K562 (cell line): Measurements from ENCODE around the gene CDX1. TPM values are rescaled to one million over a fixed set of nuclear protein-coding genes. Genes with fewer than 3 reads are reported as not detected.

Experiments used
- ATAC-seq: fragments of 200-7000 bp; cut with Tn5 transposase; 3 replicates; pipeline ENCODE4 v1.9.1; 2020; ENCODE audit warnings: moderate library complexity
- BruUV-seq: library from RNA; stranded (reverse); fragments of 400-500 nt; replicated peaks from 2 replicates; lab custom pipeline; 2021; lab: Mats Ljungman, UMichigan
- CTCF ChIA-PET: fragments of 300-600 bp; formaldehyde crosslinking; extraction: SDS; loops from one replicate; lab custom pipeline; 2021; ENCODE audit warnings: low intra/inter-chr PET ratio; lab: Yijun Ruan, JAX
- POLR2A ChIA-PET: fragments of 300-600, 350-650 bp; sonication (Branson Sonifier 250); formaldehyde crosslinking; extraction: SDS; loops from one replicate; lab custom pipeline; 2021; ENCODE audit warnings: antibody characterized with exemption, inconsistent platforms; lab: Yijun Ruan, JAX
- DNase-seq, 4 experiments: peaks; one replicate each; pipeline versions ENCODE4 v3.0.0 to v3.0.0-alpha.2; 2011 to 2018; ENCODE audit warnings: low spot score in 3 of 4, mixed read lengths in 3 of 4; ENCODE audit errors: extremely low read depth in 1 of 4
- FAIRE-seq: peaks from 2 replicates; lab custom pipeline; 2011; peaks lifted over from hg19 to GRCh38; lab: Jason Lieb, UNC
- H2AFZ ChIP-seq: 2 replicates; pipeline ENCODE4 v1.6.0; 2011; ENCODE audit warnings: low read depth, low read length, control low read depth, inconsistent platforms
- H3K27ac ChIP-seq: fragments of 200-600 bp; 3 replicates; pipeline ENCODE4 v1.8.0; 2011; ENCODE audit warnings: low read depth, mild to moderate bottlenecking, control low read depth, inconsistent platforms, low read length, moderate library complexity, mixed read lengths; ENCODE audit errors: extremely low read depth
- H3K27me3 ChIP-seq, 2 experiments: fragments of 300-600 bp in 1 of 2; 2 replicates in 1 of 2; 3 replicates in 1 of 2; pipeline versions ENCODE4 v1.6.0 to v1.8.0; 2011; ENCODE audit warnings: inconsistent platforms in 2 of 2, low read length in 2 of 2, mild to moderate bottlenecking in 1 of 2, mixed read lengths in 1 of 2, moderate library complexity in 1 of 2; ENCODE audit not compliant: control insufficient read depth in 2 of 2, insufficient read depth in 2 of 2
- H3K36me3 ChIP-seq: fragments of 300-600 bp; 3 replicates; pipeline ENCODE4 v1.8.0; 2011; ENCODE audit warnings: mild to moderate bottlenecking, low read length, inconsistent platforms; ENCODE audit not compliant: control insufficient read depth, insufficient read depth
- H3K4me1 ChIP-seq, 2 experiments: fragments of 200-600 bp in 1 of 2; replicated peaks in 1 of 2; 2 replicates in 1 of 2; 3 replicates in 1 of 2; pipeline versions ENCODE4 v1.5.1 to v1.8.0; 2011; ENCODE audit warnings: inconsistent platforms in 2 of 2, low read length in 2 of 2, mild to moderate bottlenecking in 1 of 2, mixed read lengths in 1 of 2, moderate library complexity in 1 of 2; ENCODE audit not compliant: control insufficient read depth in 2 of 2, insufficient read depth in 2 of 2
- H3K4me2 ChIP-seq: 2 replicates; pipeline ENCODE4 v1.6.1; 2011; ENCODE audit warnings: low read length, control low read depth, inconsistent platforms, mixed read lengths; ENCODE audit not compliant: insufficient read depth
- H3K4me3 ChIP-seq: fragments of 200-600 bp; sonication (generic), shearing (Covaris generic); 2 replicates; pipeline ENCODE4 v1.5.1; 2016; ENCODE audit warnings: control low read depth, inconsistent platforms
- H3K79me2 ChIP-seq: fragments of 200-600 bp; 3 replicates; pipeline ENCODE4 v1.8.0; 2011; ENCODE audit warnings: low read length, inconsistent platforms; ENCODE audit not compliant: control insufficient read depth, insufficient read depth
- H3K9ac ChIP-seq, 2 experiments: 2 replicates each; pipeline versions ENCODE4 v1.6.0 to v1.6.1; 2011; ENCODE audit warnings: low read depth in 2 of 2, low read length in 2 of 2, control low read depth in 1 of 2, inconsistent platforms in 1 of 2, mild to moderate bottlenecking in 1 of 2, mixed read lengths in 1 of 2; ENCODE audit not compliant: insufficient read depth in 1 of 2
- H3K9me1 ChIP-seq: one replicate; pipeline ENCODE4 v1.6.0; 2011; ENCODE audit warnings: inconsistent platforms, mild to moderate bottlenecking, low read length, moderate library complexity; ENCODE audit not compliant: control insufficient read depth, insufficient read depth
- H3K9me3 ChIP-seq: replicated peaks from 2 replicates; pipeline ENCODE4 v1.5.1; 2011; ENCODE audit warnings: low read depth, low read length, inconsistent platforms; ENCODE audit not compliant: control insufficient read depth, insufficient read depth
- H4K20me1 ChIP-seq: replicated peaks from 2 replicates; pipeline ENCODE4 v1.6.1; 2011; ENCODE audit warnings: low read length, inconsistent platforms, mixed read lengths; ENCODE audit not compliant: control insufficient read depth, insufficient read depth
- MIER1 ChIP-seq: fragments of 450-650 bp; IDR thresholded peaks from 2 replicates; pipeline ENCODE4 v1.6.1; 2016; ENCODE audit warnings: antibody characterized with exemption, mild to moderate bottlenecking, low read depth
- SMAD3 ChIP-seq: fragments of 450-650 bp; formaldehyde crosslinking; conservative IDR thresholded peaks from 2 replicates; pipeline ENCODE4 v1.4.0; 2020; ENCODE audit warnings: mild to moderate bottlenecking
- SREBF2 ChIP-seq: sonication (generic); formaldehyde crosslinking; IDR thresholded peaks from 2 replicates; pipeline ENCODE4 v1.4.0; 2020; ENCODE audit warnings: mild to moderate bottlenecking, missing genetic modification reagents
- ZKSCAN3 ChIP-seq: fragments of 250-450 bp; sonication (Bioruptor Pico); IDR thresholded peaks from 2 replicates; pipeline ENCODE4 v1.4.0; 2020
- ZNF449 ChIP-seq: fragments of 250-450 bp; sonication (Bioruptor Pico); IDR thresholded peaks from 2 replicates; pipeline ENCODE4 v1.8.0; 2022; ENCODE audit warnings: moderate library complexity, mild to moderate bottlenecking, inconsistent platforms
- ZNF592 ChIP-seq: fragments of 450-650 bp; IDR thresholded peaks from 2 replicates; pipeline ENCODE4 v1.6.1; 2017; ENCODE audit warnings: antibody characterized with exemption, mild to moderate bottlenecking
- ZNF76 ChIP-seq: fragments of 250-450 bp; sonication (Bioruptor Pico); IDR thresholded peaks from 2 replicates; pipeline ENCODE4 v1.4.0; 2020; ENCODE audit warnings: mild to moderate bottlenecking, moderate library complexity, borderline replicate concordance
- ZNF77 ChIP-seq: fragments of 250-450 bp; sonication (Bioruptor Pico); IDR thresholded peaks from 2 replicates; pipeline ENCODE4 v1.5.0; 2020
- WGBS: fragments of 100-300 bp; shearing (Covaris generic); methylation state at CpG from one replicate; pipeline ENCODE4 v1.1.6; 2016; ENCODE audit warnings: low coverage, mixed read lengths; ENCODE audit not compliant: insufficient coverage; ENCODE audit errors: missing lambda C conversion rate; 5-methylcytosine and 5-hydroxymethylcytosine counted together
- in situ Hi-C: fragments of 300-500 bp; cut with MboI; formaldehyde crosslinking; loops from 4 replicates; pipeline ENCODE4 v1.15.0; 2018; ENCODE audit warnings: inconsistent platforms, mixed read lengths
- intact Hi-C: fragments of 100-400 bp; cut with micrococcal nuclease; formaldehyde crosslinking; loops from 2 replicates; pipeline ENCODE4 v1.14.2; 2022
- polyA plus RNA-seq, 8 experiments: library from polyadenylated mRNA; depleted of rRNA in 4 of 8; stranded (reverse) in 5 of 8; unstranded in 3 of 8; fragments of >200 nt; fragmentation: Nextera tagmentation in 2 of 8; fragmentation: Illumina TruSeq in 1 of 8; extraction: Ambion mirVana in 2 of 8; extraction: Trizol in 1 of 8; gene quantifications; 2 replicates each; pipeline versions ENCODE4 v1.2.1 to v1.2.3, GENCODE V29; 2011 to 2014; ENCODE audit warnings: inconsistent platforms in 1 of 8, missing spikeins in 1 of 8
- total RNA-seq, 7 experiments: library from RNA; depleted of rRNA in 6 of 7; stranded (reverse); fragments of >200 nt in 6 of 7; fragmentation: Illumina TruSeq in 2 of 7; extraction: Trizol in 2 of 7; gene quantifications; 2 replicates each; pipeline versions ENCODE4 v1.2.1 to v1.2.3, GENCODE V29; 2011 to 2021; ENCODE audit warnings: low replicate concordance in 1 of 7

CDX1 gene
- total and polyA plus RNA-seq, 9 of the 15 experiments (the other 6 are each of a cell fraction or from before 2014, with no cell fraction given) = 0.06 to 0.16 TPM; not detected in 7

GRCh38 chr5:150206779-150207115, 40.2 kb downstream of the CDX1 start:
- no peak overlapping the region for H3K4me2 ChIP-seq
- TF ChIP-seq ZNF592 (no peak), SREBF2 (no peak), ZNF449 (CRISPR knock-in tag) (no peak), ZKSCAN3 (CRISPR knock-in tag) (no peak), ZNF77 (CRISPR knock-in tag) (no peak), MIER1 (no peak), ZNF76 (no peak), SMAD3 (CRISPR knock-in tag) (no peak)
- TF ChIP-seq, all 486 proteins: peak for 0
- ChIA-PET CTCF (no interaction called here), POLR2A (interaction anchor here (1.1 to 2.3 kb wide), 2 partner anchors 14 to 88 kb away, joined by 3 to 6 read pairs; no protein-coding TSS in a partner anchor)
- Histone ChIP-seq H3K4me1 (peaks cover 0 to 8% of the 10 kb centered on the region in 2 experiments; a peak in 1 of 5 replicates), H3K36me3 (no peaks in the 10 kb centered on the region), H3K9me1 (no peaks in the 10 kb centered on the region), H3K27ac (no peak overlapping the region), H3K27me3 (peaks cover 17 to 68% of the 10 kb centered on the region in 2 experiments), H3K4me3 (no peak overlapping the region), H3K9me3 (no peaks in the 10 kb centered on the region), H2AFZ (no peak overlapping the region), H4K20me1 (peaks cover 5% of the 10 kb centered on the region), H3K79me2 (no peaks in the 10 kb centered on the region), H3K9ac (peak overlapping the region in 1 of 2 experiments; percentile 29; a peak in 1 of 4 replicates)
- intact Hi-C loops = no loop called here
- FAIRE-seq (no peak), DNase-seq (no peak), ATAC-seq (no peak)
- in situ Hi-C loops = no loop called here
- BruUV-seq = no TSS peak
- 8% methylated on average over 6 of the region's 6 CpGs for WGBS
